HG02759 (cell line): Measurements from ENCODE around the gene LOXHD1.

Experiments used
- ATAC-seq: cut with Tn5 transposase; IDR thresholded peaks from one replicate; pipeline ENCODE4 v1.9.1; 2021; ENCODE audit warnings: mild to moderate bottlenecking, moderate library complexity; ENCODE audit not compliant: unreplicated experiment

Gene LOXHD1

DNA sequence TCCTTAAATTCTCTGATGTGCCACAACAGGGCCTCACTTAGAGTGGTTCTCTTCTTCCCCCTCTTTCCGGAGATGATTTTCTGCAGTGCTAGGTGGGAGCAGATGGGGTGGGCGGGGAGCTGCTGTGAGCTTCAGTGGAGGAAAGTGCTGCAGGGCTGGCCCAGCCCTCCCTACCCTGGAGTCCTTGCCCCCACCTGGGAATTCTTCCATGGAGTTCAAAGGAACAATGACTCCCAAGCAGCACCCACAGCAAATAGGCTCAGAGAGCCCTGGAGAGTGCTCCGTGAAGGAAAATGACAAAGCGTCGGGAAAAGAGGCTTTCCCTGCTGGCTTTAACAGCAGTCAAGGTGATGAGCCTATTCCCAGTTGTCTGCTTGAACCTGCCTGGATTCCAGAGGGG lies 28.8 kb downstream of the LOXHD1 start:
- no peak for ATAC-seq

DNA sequence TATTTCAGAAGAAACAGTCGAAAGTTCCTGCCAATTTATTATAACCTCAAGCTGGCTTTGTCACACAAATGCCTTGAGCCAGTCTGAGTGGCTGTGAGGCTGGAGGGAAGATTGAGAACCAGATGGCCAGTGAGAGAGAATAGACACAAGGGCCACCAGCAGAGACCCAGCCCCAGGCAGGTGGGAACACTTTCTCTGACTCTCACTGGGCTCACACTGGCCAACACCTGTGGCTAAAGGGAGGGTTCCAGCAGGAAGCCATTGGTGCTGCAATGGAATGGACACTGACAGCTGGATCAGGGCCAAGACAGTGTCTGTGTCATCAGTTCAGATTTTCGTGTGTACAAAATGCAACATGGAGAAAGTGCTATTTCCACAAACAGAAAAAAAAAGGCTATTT lies 29.9 kb downstream of the LOXHD1 start:
- no peak for ATAC-seq

DNA sequence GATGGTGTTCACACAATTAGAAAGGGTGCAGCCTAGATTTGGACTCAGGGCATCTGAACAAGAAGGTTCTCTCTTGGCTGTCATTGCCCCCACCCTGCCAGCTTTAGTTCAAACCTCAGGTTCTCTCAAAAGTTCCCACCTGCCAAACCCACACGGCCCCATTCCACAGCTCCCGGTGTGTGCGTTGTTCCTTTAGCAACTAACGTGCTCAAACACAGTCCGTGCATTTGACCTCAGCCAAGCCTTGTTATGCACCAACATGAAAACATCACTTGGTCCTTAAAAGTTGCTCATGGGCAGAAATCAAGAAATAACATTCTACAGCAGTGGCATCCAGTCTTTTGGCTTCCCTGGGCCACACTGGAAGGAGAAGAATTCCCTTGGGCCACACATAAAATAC lies 32.0 kb downstream of the LOXHD1 start:
- ATAC-seq, result no peak

DNA sequence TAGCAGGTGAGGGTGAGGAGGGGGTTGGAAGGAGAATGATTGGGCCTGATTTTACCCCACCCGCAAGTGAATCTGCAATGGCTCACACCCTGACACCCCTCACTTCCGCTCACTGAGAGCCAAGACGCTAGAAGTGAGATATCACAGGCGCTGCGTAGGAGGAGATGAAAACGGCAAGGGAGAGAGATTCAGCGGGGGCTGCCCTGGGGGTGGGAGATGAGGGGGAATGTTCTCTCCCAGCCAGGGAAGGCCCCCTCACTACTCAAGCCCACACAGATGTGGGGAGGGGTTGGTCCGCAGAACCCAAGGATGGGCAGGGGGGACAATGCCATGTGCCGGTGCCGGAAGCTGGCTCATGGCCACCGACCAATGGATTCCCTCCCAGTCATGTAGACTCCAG lies 32.9 kb downstream of the LOXHD1 start:
- no peak for ATAC-seq

DNA sequence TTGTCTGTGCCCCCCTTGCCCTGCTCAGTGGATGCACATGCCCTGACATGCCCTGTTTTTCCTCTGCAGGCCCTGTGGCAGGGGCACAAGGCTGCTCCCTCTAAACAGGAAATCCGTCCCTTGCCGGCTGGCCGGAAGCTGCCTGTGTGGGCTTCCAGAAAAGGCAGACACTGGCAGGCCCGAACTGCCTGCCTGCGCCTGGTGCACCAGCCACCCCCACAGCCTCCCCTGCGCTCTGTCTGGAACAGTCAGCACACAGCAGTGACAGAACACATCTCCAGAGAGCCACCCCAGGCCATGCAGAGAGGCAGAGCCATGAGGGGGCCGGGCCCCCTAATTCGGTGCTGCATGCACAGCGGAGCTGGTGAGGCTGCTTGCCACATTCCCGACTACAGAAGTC lies 33.5 kb downstream of the LOXHD1 start:
- ATAC-seq, result no peak

DNA sequence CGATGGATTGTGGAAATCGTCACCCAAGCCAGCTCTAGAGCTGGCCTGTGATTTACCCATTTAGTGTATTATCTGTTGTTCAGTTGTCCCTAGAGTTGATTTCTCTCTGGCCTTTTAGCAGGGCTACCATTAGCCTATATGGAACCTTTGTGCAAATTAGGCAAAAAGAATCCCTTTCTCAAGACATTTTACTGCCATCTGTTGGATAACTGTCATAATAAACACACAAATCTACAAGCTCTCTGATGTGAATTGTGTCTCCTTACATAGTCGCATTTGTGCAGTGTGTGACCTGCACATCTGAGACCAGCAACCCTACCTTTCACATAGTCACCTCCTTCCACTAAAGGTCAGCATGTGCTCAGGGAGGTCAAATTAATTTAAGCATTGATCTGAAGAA lies 34.0 kb downstream of the LOXHD1 start:
- ATAC-seq, result no peak

DNA sequence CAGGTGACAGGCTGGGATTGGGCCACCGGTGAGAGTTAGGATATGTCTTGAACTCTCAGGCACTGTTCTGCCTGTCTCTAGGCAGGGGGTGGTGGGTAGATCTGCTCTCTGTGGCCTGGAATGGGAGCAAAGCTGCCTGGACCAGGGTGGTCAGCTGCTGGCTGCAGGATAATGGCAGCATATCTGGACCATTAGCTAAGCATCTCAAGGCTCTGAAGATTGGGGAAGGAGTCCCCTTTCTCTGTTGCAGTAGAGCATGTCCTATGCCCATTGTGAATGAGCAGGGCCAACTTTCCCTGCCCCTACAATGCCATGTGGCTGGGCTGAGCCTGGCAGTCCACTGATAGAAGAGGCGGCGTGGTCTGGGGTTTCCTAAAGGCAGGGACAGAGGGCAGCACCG lies 34.6 kb downstream of the LOXHD1 start:
- ATAC-seq, result no peak

DNA sequence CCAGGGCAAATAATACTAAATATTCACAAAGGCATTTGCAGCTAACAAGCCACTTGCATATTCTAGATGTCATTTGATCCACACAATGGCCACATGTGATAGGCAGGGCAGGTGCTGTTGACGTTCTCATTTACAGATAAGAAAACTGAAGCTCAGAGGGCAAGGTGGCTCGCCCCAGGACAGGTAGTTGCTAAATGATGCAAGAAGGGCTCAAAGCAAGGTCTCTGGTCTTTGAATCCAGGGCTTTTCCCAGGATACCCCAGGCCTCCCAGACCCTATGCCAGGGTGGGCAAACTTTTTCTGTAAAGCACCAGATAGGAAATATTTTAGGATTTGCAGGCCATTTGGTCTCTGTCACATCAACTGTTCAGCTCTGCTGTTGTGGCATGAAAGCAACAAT lies 35.1 kb downstream of the LOXHD1 start:
- no peak for ATAC-seq

DNA sequence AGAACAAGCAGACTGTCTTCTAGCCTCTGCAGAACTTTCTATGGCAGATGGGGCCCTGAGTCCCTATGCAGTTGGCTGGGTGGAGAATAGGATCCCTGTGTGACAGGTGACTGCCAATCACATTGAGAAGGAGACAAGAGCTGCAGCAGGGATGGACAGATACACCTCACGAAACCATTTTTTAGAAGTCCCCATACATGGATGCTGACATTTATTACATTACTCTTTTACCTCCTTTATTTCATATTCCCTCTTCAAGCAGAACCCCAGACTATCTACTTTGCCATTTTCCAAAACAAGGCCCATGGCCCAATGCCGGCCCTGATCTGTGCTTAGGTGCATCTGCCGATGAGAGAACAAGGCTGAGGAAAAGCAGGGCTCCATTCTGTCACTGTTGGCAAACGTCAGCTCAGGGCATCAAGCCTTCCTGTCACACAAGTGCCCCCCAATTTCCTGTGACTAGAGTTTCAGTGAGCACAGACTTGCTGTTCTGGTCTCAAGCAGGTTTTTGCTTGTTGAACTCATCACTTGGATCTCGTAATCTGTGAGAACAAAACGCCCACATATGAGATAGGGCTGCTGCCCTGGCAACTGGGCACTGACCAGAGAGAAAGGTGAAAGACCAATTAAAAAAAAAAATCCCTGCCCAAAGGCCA lies 35.8 kb downstream of the LOXHD1 start:
- ATAC-seq, result no peak

DNA sequence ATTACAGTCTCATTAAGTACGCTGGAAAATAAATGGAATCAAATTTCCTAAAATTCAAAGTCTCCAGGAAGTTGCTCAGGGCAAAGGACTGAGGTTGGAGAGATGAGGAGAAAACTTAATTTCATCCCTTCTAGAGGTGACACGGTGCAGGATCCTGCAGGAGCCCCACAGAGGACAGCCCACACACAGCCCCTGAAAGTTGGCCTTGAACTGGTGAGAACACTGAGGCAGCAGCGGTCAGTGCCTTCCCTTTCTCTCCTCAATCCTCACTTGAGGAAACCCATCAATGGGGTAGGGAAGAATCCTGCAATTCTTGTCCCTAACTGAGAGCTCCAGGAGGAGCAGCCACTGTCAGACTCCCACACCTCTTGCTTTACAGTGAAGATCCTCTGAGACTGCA lies 37.5 kb downstream of the LOXHD1 start:
- no peak for ATAC-seq

DNA sequence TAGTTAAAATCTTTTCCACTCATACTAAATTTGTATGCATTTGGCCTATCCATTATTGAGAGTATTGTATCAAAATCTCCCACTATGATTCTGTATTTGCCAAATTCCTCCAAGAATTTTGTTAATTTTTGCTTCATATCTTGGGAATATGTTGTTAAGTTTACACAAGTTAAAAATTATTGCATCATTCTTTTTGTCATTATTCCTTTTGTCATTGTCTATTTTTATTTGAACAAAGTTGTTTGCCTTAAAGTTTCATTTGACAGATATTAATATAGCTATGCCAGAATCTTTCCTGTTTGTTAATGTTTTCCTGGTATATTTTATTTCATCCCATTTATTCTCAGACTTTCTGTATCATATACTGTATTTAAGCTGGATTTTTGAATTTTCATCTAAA lies 41.3 kb downstream of the LOXHD1 start:
- no peak for ATAC-seq

DNA sequence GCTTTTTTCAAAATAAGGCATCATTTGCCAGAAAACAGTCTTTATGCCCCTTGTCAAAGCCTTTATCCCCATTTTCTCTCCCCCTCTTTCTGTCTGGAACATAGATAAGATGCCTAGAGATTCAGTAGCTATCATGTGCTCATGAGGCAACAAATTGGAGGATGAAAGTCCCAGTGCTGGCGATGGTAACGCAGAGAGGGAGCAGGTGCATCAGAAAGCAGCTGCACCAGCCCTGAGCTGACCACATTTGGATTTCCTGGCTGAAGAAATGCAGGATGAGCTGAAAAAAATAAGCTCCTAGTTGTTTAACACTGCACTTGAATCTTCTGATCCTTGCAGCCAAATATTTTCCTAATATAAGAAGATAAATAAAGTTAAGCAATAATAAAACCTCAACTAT lies 48.0 kb downstream of the LOXHD1 start:
- ATAC-seq, result no peak

DNA sequence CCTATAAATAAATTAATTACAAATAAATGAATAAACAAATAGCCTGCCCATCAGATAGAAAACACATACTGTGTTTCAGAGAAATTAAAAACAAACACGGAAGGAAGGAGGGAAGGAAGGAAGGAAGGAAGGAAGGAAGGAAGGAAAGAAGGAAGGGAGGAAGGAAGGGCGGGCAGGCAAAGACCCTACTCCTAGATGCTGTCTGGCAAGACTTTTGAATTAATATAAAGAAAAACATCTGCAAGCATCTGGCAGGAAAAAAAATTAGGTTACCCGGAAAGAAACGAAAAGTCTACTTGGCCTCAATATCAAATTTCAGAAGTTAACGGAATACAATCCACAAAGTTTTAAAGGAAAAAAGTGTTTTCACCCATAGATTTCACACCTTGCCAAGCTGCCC lies 49.1 kb downstream of the LOXHD1 start:
- no peak for ATAC-seq

DNA sequence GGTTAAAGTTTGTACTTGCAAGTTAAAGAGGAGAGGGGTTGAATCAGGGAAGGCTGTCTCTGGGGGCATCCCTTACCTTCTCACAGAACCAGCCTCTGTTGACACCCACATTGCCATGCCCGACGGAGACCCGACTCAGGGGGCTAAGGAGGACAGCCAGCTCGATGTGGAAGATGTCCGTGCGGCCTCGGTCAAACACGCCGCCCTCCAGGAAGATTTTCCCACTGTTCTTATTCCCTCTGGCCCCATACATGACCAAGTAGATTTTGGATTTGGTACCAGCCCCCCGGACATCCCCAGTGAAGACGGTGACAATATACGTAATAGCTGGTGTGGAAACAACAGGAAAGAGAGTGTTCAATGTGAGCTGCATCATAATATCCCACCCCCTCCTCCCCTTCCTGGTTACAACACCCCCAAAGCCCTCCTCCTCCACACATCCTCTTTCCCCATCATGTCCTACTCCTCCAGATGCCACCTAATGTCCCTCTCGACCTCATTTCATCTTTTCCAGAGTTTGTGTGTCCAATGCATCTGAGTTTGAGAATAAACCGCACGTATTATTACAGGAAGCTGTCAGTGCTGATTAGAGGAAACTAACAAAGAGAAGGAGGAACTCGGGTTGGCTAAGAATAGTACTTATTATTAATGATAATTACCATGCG lies 55.7 kb downstream of the LOXHD1 start:
- ATAC-seq, result no peak

DNA sequence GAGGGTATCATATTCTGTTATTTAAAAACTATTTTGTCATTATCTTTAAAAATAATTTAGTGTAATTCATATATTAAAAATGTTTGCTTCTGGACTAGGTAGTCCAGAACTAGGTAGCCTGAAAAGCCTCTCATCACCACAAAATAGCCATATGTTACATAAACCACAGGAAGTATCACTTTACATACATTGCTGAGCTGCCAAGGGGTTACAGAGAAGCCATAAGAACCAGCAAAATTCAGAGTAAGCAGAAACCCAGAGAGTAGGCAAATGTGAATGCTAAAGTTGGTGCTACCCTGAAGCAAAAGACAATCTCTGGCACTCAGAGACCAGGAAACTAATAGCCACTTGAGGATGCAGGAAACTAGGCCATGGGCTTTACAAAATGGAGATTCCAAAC lies 60.9 kb downstream of the LOXHD1 start:
- no peak for ATAC-seq

DNA sequence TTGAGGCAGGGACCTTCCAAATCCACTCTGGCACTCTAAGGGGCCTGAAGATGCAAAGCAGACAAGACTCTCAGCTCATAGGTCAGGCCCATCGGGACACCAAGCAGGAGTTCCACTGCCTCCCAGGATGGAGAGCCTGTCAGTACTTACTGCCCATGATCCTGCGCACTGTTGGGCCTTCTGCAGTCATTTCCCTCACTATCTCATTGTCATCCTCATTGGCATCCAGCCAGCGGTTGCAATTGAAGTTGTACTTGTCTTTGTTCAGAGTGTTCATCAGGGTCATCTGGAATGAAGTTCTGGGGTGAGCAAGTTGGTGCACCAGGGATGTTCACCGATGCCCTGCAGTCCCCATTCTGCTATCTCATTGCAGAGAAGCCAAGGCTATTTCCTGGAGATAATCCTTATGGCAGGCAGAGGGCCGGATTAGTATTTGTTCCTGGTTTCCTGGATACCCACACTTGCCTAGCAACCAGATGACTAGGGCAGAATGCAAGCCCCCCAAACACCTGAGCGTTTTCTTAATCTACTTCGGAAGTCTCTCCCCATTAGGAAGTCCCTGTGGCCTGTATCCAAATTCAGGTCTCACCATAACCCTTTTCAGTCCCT lies 65.1 kb downstream of the LOXHD1 start:
- no peak for ATAC-seq

DNA sequence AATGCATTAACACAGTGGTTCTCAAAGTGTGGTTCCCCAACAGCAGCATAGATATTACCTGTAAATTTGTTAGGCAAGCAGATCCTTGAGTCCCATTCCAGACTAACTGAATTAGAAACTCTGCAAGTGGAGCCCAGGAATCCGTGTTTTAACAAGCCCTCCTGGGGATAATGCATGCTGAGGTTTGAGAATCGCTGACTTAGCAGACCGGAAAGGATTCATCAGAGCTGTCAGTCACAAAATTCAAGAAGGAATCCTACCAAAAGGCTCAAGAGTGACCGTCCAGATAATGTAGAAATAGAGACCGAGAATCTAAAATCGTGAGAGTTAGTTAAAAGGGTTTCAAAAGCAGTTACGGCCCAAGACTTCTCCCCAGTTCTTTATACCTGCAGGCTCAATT lies 66.9 kb downstream of the LOXHD1 start:
- ATAC-seq, result no peak

DNA sequence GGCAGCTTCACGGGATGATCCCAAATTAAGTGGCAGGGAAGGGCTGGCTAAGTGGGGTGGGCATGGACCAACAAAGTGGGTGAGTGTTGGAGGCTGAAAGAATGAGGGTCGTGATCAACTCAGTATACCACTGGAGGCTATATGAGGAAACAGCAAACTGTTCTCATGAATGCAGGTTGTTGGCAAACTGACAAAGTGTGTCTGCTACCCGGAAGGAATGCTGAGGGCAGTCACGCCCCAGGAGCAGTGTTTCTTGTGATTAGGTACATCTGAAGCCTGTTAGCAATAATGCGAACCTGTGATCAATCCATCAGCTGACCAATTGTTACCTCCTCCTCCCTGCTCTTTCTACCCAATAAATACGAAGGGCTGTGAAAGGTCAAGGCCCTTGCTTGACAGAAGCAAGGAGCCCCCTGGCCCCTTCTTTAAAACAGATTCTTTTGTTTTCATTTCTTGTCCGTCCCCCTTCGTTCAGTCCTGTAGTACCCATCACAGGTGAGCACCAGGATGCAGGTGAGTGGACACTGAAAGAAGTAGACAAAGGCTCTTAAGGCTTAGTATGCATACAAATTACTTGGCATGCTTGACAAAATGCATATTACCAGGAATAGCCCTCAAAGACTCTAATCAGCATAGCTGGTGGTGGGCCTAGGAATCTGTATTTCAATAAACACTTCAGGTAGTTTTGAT lies 67.9 kb downstream of the LOXHD1 start:
- ATAC-seq, result no peak

DNA sequence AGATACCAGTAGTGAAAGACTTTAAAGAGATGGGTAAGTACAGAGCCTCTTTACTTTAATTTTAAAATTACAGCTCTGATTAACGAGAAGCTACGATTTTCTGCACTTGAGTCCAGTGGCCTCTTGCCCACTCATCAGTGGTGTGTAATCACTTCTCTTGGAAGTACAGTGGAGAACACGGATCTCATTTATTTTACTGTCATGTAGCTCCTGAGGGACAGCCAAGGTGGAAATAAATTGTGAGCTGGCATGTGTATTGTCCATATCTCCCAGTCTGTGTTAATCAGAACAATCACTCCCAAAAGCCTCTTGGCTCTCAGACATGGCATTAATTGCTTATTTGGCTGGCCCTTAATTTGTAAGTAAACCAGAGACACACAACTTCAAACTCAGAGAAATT lies 69.4 kb downstream of the LOXHD1 start:
- no peak for ATAC-seq

DNA sequence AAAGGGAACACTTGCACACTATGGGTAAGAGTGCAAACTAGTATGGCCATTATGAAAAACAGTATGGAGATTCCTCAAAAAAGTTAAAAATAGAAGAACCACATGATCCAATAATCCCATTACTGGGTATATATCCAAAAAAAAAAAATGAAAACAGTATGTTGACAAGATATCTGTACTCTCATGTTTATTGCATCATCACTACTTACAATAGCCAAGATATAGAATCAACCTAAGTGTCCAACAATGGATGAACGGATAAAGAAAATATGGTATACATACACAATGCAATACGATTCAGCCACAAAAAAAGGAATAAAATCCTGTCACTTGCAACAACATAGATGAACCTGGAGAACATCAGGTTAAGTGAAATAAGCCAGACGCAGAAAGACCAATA lies 73.3 kb downstream of the LOXHD1 start:
- no peak for ATAC-seq

DNA sequence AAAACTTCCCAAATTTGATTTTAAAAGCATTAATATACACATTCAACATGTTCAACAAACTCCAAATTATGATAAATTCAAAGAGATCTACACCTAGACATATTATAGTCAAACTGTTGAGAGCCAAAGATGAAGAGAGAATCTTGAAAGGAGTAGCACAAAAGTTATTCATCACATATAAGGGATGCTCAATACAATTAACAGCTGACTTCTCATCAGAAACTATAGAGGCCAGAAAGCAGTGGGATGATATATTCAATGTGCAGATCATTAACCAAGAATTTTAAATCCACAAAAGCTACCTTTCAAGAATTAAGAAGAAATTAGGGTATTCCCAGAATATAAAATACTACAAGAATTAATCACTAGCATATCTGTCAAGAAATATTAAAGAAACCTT lies 75.4 kb downstream of the LOXHD1 start:
- no peak for ATAC-seq

DNA sequence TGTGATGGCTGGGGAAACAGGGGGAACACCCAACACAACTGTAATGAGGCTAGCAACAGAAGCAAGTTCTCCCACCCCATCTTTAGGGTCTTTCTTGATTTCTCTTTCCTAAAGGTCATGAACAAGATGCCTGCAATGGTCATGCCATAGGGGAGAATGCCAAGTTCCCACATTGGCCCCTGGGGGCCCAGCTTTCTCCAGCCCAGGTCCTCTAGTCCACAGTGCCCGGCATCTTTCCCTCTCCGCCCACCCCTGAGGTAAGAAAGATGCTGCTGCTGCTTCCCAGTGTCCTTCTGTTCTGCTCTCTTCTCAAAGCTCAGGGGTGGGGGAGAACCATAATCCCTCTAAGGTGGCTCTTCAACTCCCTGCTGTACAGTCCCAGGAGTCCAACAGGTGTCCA lies 78.0 kb downstream of the LOXHD1 start:
- no peak for ATAC-seq
